GM23248 (cell line): ENCODE results near the gene UST. TPM values are rescaled to one million over a fixed set of nuclear protein-coding genes. Genes with fewer than 3 reads are reported as not detected.

Experiments
- DNase-seq: peaks from one replicate; pipeline ENCODE4 v3.0.0-alpha.2; 2015
- H2AFZ ChIP-seq: fragments of 200-600 bp; sonication (generic); 2 replicates; pipeline ENCODE4 v1.6.1; 2016; ENCODE audit warnings: antibody characterized with exemption
- H3F3A ChIP-seq: fragments of 200-600 bp; sonication (generic); 2 replicates; pipeline ENCODE4 v1.6.1; 2016; ENCODE audit warnings: mild to moderate bottlenecking, antibody characterized with exemption, mixed run types; ENCODE audit not compliant: insufficient read depth
- H3K27ac ChIP-seq: fragments of 200-600 bp; sonication (generic); 2 replicates; pipeline ENCODE4 v1.5.1; 2016; ENCODE audit warnings: mild to moderate bottlenecking
- H3K27me3 ChIP-seq: fragments of 200-600 bp; sonication (generic); replicated peaks from 2 replicates; pipeline ENCODE4 v1.6.1; 2016; ENCODE audit warnings: mild to moderate bottlenecking; ENCODE audit not compliant: insufficient read depth
- H3K36me3 ChIP-seq: fragments of 200-600 bp; sonication (generic); 2 replicates; pipeline ENCODE4 v1.6.1; 2016; ENCODE audit warnings: low read depth, mild to moderate bottlenecking
- H3K4me1 ChIP-seq: fragments of 200-600 bp; sonication (generic); 2 replicates; pipeline ENCODE4 v1.6.1; 2016; ENCODE audit warnings: mild to moderate bottlenecking; ENCODE audit not compliant: insufficient read depth
- H3K4me2 ChIP-seq: fragments of 200-600 bp; sonication (generic); one replicate; pipeline ENCODE4 v1.6.1; 2016; ENCODE audit warnings: mild to moderate bottlenecking; ENCODE audit not compliant: unreplicated experiment
- H3K4me3 ChIP-seq: fragments of 200-600 bp; sonication (generic); 2 replicates; pipeline ENCODE4 v1.5.1; 2016; ENCODE audit warnings: mild to moderate bottlenecking
- H3K79me2 ChIP-seq: fragments of 200-600 bp; sonication (generic); 2 replicates; pipeline ENCODE4 v1.6.1; 2016; ENCODE audit warnings: mild to moderate bottlenecking; ENCODE audit not compliant: insufficient read depth
- H3K9ac ChIP-seq: fragments of 200-600 bp; sonication (generic); 2 replicates; pipeline ENCODE4 v1.6.1; 2016; ENCODE audit warnings: mild to moderate bottlenecking
- H3K9me2 ChIP-seq: fragments of 200-600 bp; sonication (generic); 2 replicates; pipeline ENCODE4 v1.6.1; 2016; ENCODE audit warnings: mixed run types, mild to moderate bottlenecking, moderate library complexity; ENCODE audit not compliant: insufficient read depth
- H3K9me3 ChIP-seq: fragments of 200-600 bp; sonication (generic); one replicate; pipeline ENCODE4 v1.6.1; 2017; ENCODE audit warnings: low read depth
- H4K20me1 ChIP-seq: fragments of 200-600 bp; sonication (generic); 2 replicates; pipeline ENCODE4 v1.6.0; 2016; ENCODE audit not compliant: insufficient read depth
- EZH2 ChIP-seq: fragments of 200-600 bp; sonication (generic); IDR thresholded peaks from 2 replicates; pipeline ENCODE4 v1.6.1; 2018; ENCODE audit warnings: antibody characterized with exemption, mild to moderate bottlenecking; ENCODE audit not compliant: insufficient read depth, poor library complexity, severe bottlenecking
- EZH2phosphoT487 ChIP-seq: fragments of 200-600 bp; sonication (generic); IDR thresholded peaks from 2 replicates; pipeline ENCODE4 v1.6.1; 2018; ENCODE audit warnings: antibody characterized with exemption, moderate library complexity, mild to moderate bottlenecking, low read depth; ENCODE audit not compliant: insufficient read depth
- WGBS, 2 experiments: methylation state at CpG; one replicate each; pipeline ENCODE4 v1.1.6; 2015 to 2017; ENCODE audit warnings: low lambda C conversion rate in 2 of 2, low coverage in 1 of 2; ENCODE audit errors: missing lambda C conversion rate in 2 of 2; 5-methylcytosine and 5-hydroxymethylcytosine counted together
- in situ Hi-C: fragments of 300-500 bp; cut with MboI; formaldehyde crosslinking; loops from 2 replicates; pipeline ENCODE4 v1.15.0; 2020
- polyA plus RNA-seq: library from polyadenylated mRNA; unstranded; fragments of >200 nt; fragmentation: Nextera tagmentation; extraction: Ambion mirVana; gene quantifications from 2 replicates; pipeline ENCODE4 v1.2.1, GENCODE V29; 2016
- total RNA-seq: library from RNA; depleted of rRNA; stranded (reverse); fragments of >200 nt; shearing (Covaris generic); gene quantifications from 2 replicates; pipeline ENCODE4 v1.2.3, GENCODE V29; 2014

Gene UST
- total and polyA plus RNA-seq, 2 experiments from 2014 or later, result 10.1 to 23.3 TPM

- H3K4me3 ChIP-seq, result peak overlapping the region; percentile 10
- no peaks in the 10 kb centered on the region for H3K36me3 ChIP-seq
- DNase-seq, result peak; percentile 93
- no peaks in the 10 kb centered on the region for H3K9me3 ChIP-seq
- no peak for TF ChIP-seq EZH2phosphoT487
- no peak for TF ChIP-seq EZH2
- peak overlapping the region; percentile 96 for H3K27ac ChIP-seq
- no peaks in the 10 kb centered on the region for H3K27me3 ChIP-seq
- in situ Hi-C loops, result no loop called here
- peak overlapping the region; percentile 74 for H3K9ac ChIP-seq
- H3K9me2 ChIP-seq, result no peaks in the 10 kb centered on the region
- H3K4me1 ChIP-seq, result peaks cover 39% of the 10 kb centered on the region
- H4K20me1 ChIP-seq, result no peaks in the 10 kb centered on the region
- WGBS, 2 experiments, result 25 to 31% methylated on average over 10 of the region's 10 CpGs
- peak overlapping the region; percentile 36 for H2AFZ ChIP-seq
- H3F3A ChIP-seq, result peaks cover 26% of the 10 kb centered on the region
- peak overlapping the region; percentile 56 for H3K4me2 ChIP-seq
- no peaks in the 10 kb centered on the region for H3K79me2 ChIP-seq
Observed at GRCh38 chr6:148969603-148970061, 222.8 kb downstream of the UST start.

GRCh38 chr6:148971031-148971927 lies 224.4 kb downstream of the UST start:
- Histone ChIP-seq H3K27ac (peak overlapping the region; percentile 96; the same call in 1 of the 2 replicates), H3K36me3 (no peaks in the 10 kb centered on the region), H4K20me1 (no peaks in the 10 kb centered on the region), H3K27me3 (no peaks in the 10 kb centered on the region), H3K9me2 (no peaks in the 10 kb centered on the region), H3K4me1 (peaks cover 39% of the 10 kb centered on the region), H3F3A (peaks cover 26% of the 10 kb centered on the region), H3K9me3 (no peaks in the 10 kb centered on the region), H3K79me2 (no peaks in the 10 kb centered on the region), H2AFZ (no peak overlapping the region), H3K9ac (peak overlapping the region; percentile 74; the same call in 1 of the 2 replicates), H3K4me3 (no peak overlapping the region), H3K4me2 (no peak overlapping the region)
- in situ Hi-C loops, result no loop called here
- DNase-seq, result peak; percentile 74
- WGBS, 2 experiments, result 65 to 68% methylated on average over 6 of the region's 6 CpGs
- TF ChIP-seq EZH2 (no peak), EZH2phosphoT487 (no peak)

- H3K4me1 ChIP-seq, result peaks cover 39% of the 10 kb centered on the region
- H3K9me2 ChIP-seq, result no peaks in the 10 kb centered on the region
- TF ChIP-seq EZH2phosphoT487, result no peak
- no peak for TF ChIP-seq EZH2
- no peak overlapping the region for H2AFZ ChIP-seq
- H3K36me3 ChIP-seq, result no peaks in the 10 kb centered on the region
- H3K4me3 ChIP-seq, result no peak overlapping the region
- H4K20me1 ChIP-seq, result no peaks in the 10 kb centered on the region
- no peaks in the 10 kb centered on the region for H3K79me2 ChIP-seq
- peaks cover 26% of the 10 kb centered on the region for H3F3A ChIP-seq
- 92 to 94% methylated on average over 12 to 15 of the region's 15 CpGs for WGBS, 2 experiments
- H3K9me3 ChIP-seq, result no peaks in the 10 kb centered on the region
- H3K4me2 ChIP-seq, result no peak overlapping the region
- H3K27me3 ChIP-seq, result no peaks in the 10 kb centered on the region
- no peak for DNase-seq
- H3K27ac ChIP-seq, result no peak overlapping the region
- in situ Hi-C loops, result no loop called here
- no peak overlapping the region for H3K9ac ChIP-seq
Observed at GRCh38 chr6:148972481-148972880, 225.7 kb downstream of the UST start.

DNA sequence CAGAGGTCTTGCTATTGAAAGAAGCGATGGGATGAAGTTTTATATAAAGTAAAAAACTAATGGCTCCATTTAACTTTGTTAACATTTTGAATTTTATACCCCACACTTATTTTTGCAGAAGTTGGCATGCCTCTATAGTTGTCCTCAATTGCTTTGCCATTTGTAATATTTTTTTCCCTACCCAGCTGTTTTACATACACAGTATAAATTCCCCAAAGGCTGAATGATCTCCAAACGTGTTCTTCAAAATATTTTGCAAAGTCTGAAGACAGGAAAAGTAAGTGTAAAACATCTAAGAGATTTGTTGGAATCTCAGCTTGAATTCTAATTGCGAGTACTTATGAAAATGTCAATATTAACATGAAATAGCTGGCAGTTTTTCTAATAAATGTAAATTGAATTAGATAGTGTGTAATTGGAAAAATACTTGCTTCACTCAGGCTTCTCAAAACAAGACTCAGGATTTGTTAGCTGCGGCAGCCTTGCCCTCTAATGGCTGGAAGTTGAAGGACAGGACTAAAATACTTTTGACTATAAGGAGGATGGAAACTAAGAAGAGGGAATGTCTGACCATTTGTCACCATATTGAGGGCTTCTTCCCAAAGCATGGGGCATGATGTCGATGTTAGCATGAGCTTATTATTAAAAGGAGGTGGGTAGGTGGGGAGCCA lies 226.8 kb downstream of the UST start:
- DNase-seq, result peak; percentile 72
- in situ Hi-C loops, result no loop called here

More for the DNA sequence above, 226.8 kb downstream of the UST start:
- Histone ChIP-seq H3K4me1 (peaks cover 28% of the 10 kb centered on the region), H3K4me3 (no peak overlapping the region), H3F3A (peaks cover 16% of the 10 kb centered on the region), H3K36me3 (no peaks in the 10 kb centered on the region), H3K79me2 (no peaks in the 10 kb centered on the region), H3K27me3 (no peaks in the 10 kb centered on the region), H3K4me2 (no peak overlapping the region), H2AFZ (no peak overlapping the region), H4K20me1 (no peaks in the 10 kb centered on the region), H3K27ac (no peak overlapping the region), H3K9me3 (no peaks in the 10 kb centered on the region), H3K9ac (no peak overlapping the region), H3K9me2 (no peaks in the 10 kb centered on the region)
- TF ChIP-seq EZH2 (no peak), EZH2phosphoT487 (no peak)
- WGBS, 2 experiments, result 29 to 33% methylated on average over 5 of the region's 5 CpGs
